Esophagus squamous epithelium (tissue), 5 donors: ENCODE data around the gene DESI1. TPM values are rescaled to one million over a fixed set of nuclear protein-coding genes. Genes with fewer than 3 reads are reported as not detected.
"Not testable (repeated sequence)": the region's sequence is repeated elsewhere in the genome, so short reads cannot be mapped to it uniquely, and the experiment has no call there.

Experiments used
- DNase-seq: peaks from one replicate; lab custom pipeline; 2025; lab: John Stamatoyannopoulos, UW
- H3K27ac ChIP-seq, 4 donors: fragments of 200-600 bp; sonication (generic); one replicate each; pipeline ENCODE4 v1.5.1; 2016 to 2019; ENCODE audit warnings: mild to moderate bottlenecking in 1 of 4
- H3K27me3 ChIP-seq, 4 donors: fragments of 200-600 bp; sonication (generic); 1 replicate in 3 of 4; 2 replicates in 1 of 4; pipeline versions ENCODE4 v1.5.1 to v1.6.0; 2017 to 2021; ENCODE audit warnings: antibody characterized with exemption in 1 of 4
- H3K36me3 ChIP-seq, 3 donors: fragments of 200-600 bp; sonication (generic); one replicate each; pipeline ENCODE4 v1.5.1; 2016 to 2019
- H3K4me1 ChIP-seq, 3 donors: fragments of 200-600 bp; sonication (generic); one replicate each; pipeline ENCODE4 v1.5.1; 2017 to 2019
- H3K4me3 ChIP-seq, 4 donors: fragments of 200-600 bp; sonication (generic); 1 replicate in 3 of 4; 2 replicates in 1 of 4; pipeline ENCODE4 v1.5.1; 2016 to 2019; ENCODE audit warnings: mild to moderate bottlenecking in 2 of 4, moderate library complexity in 1 of 4
- H3K9me3 ChIP-seq, 3 donors: fragments of 200-600 bp; sonication (generic); one replicate each; pipeline ENCODE4 v1.5.1; 2016 to 2019
- CTCF ChIP-seq, 6 experiments: fragments of 450-650 bp in 4 of 6; fragments of 200-600 bp in 2 of 6; sonication (generic) in 2 of 6; IDR thresholded peaks; one replicate each; pipeline ENCODE4 v1.5.1; 2016 to 2019; ENCODE audit warnings: antibody characterized with exemption in 6 of 6, mild to moderate bottlenecking in 4 of 6, moderate library complexity in 4 of 6
- POLR2A ChIP-seq, 4 donors: fragments of 450-650 bp; IDR thresholded peaks; one replicate each; pipeline ENCODE4 v1.6.1; 2017; ENCODE audit warnings: antibody characterized with exemption in 4 of 4, mild to moderate bottlenecking in 4 of 4, moderate library complexity in 3 of 4
- WGBS, 2 donors: methylation state at CpG; one replicate each; pipeline ENCODE4 v1.1.5; 2018; 5-methylcytosine and 5-hydroxymethylcytosine counted together
- intact Hi-C: fragments of 100-400 bp; cut with DNase I; formaldehyde crosslinking; loops from one replicate; pipeline ENCODE4 v1.15.0; 2022
- total RNA-seq, 4 donors: library from RNA; depleted of rRNA; stranded (reverse); fragments of >200 nt; gene quantifications; one replicate each; pipeline ENCODE4 v1.1.0, GENCODE V29; 2016
- donor health status: DM: yes; HTN: yes; CAD: no.

DESI1 gene
- total RNA-seq, 4 donors from 2014 or later: 22.1 to 34.9 (median 28.4) TPM

GRCh38 chr22:41561335-41561734, 59.5 kb downstream of the DESI1 start:
- Histone ChIP-seq H3K9me3 (no peaks in the 10 kb centered on the region), H3K4me3 (peak overlapping the region in 3 of 4 donors; percentile 31 to 57 (median 37)), H3K4me1 (peaks cover 3 to 62% (median 13%) of the 10 kb centered on the region in 3 donors), H3K27me3 (peaks cover 0 to 46% (median 0%) of the 10 kb centered on the region in 4 donors), H3K36me3 (no peaks in the 10 kb centered on the region), H3K27ac (peak overlapping the region; percentile 56 to 91 (median 70))
- DNase-seq: no peak
- TF ChIP-seq CTCF (IDR thresholded peaks at IDR 0.05) (no peak), POLR2A (IDR thresholded peaks at IDR 0.05) (no peak)
- intact Hi-C loops: no loop called here
- WGBS, 2 donors: 55 to 56% methylated on average over 2 to 6 of the region's 10 CpGs

GRCh38 chr22:41560095-41560471, 60.8 kb downstream of the DESI1 start:
- TF ChIP-seq CTCF (IDR thresholded peaks at IDR 0.05) (no peak), POLR2A (IDR thresholded peaks at IDR 0.05) (no peak)
- H3K36me3 ChIP-seq: no peaks in the 10 kb centered on the region
- peak overlapping the region in 1 of 4 donors; percentile 57 for H3K4me3 ChIP-seq
- H3K4me1 ChIP-seq: peaks cover 3 to 53% (median 13%) of the 10 kb centered on the region in 3 donors
- no peaks in the 10 kb centered on the region for H3K9me3 ChIP-seq
- 58 to 69% methylated on average over 4 to 6 of the region's 6 CpGs for WGBS, 2 donors
- H3K27ac ChIP-seq: peak overlapping the region; percentile 19 to 91 (median 70)
- H3K27me3 ChIP-seq: peaks cover 0 to 46% (median 0%) of the 10 kb centered on the region in 4 donors
- intact Hi-C loops: no loop called here
- DNase-seq: no peak

- H3K4me3 ChIP-seq, intact Hi-C loops, H3K36me3 ChIP-seq, DNase-seq, H3K9me3 ChIP-seq: not testable (repeated sequence)
- Histone ChIP-seq H3K27me3 (peaks cover 0 to 44% (median 0%) of the 10 kb centered on the region in 4 donors), H3K4me1 (peaks cover 3 to 46% (median 10%) of the 10 kb centered on the region in 3 donors), H3K27ac (peak overlapping the region; percentile 12 to 76 (median 64))
- 84% methylated on average over 10 to 11 of the region's 13 CpGs for WGBS, 2 donors
Observed at GRCh38 chr22:41558241-41558630, 62.6 kb downstream of the DESI1 start.

- no peak for DNase-seq
- H3K4me1 ChIP-seq: peaks cover 3 to 39% (median 6%) of the 10 kb centered on the region in 3 donors
Observed at GRCh38 chr22:41557401-41558240, 63.2 kb downstream of the DESI1 start.

GRCh38 chr22:41556561-41556960, 64.3 kb downstream of the DESI1 start:
- 74 to 81% methylated on average over 7 to 10 of the region's 10 CpGs for WGBS, 2 donors
- no peak overlapping the region for H3K4me3 ChIP-seq
- TF ChIP-seq POLR2A (IDR thresholded peaks at IDR 0.05) (no peak), CTCF (IDR thresholded peaks at IDR 0.05) (no peak)
- H3K36me3 ChIP-seq: no peaks in the 10 kb centered on the region
- intact Hi-C loops: no loop called here
- peak overlapping the region in 2 of 4 donors; percentile 67 to 76 for H3K27ac ChIP-seq
- H3K9me3 ChIP-seq: no peaks in the 10 kb centered on the region
- DNase-seq: no peak
- H3K4me1 ChIP-seq: peaks cover 1 to 29% (median 6%) of the 10 kb centered on the region in 3 donors
- H3K27me3 ChIP-seq: peaks cover 0 to 27% (median 0%) of the 10 kb centered on the region in 4 donors

More at GRCh38 chr22:41557401-41558240, 63.2 kb downstream of the DESI1 start:
- H3K27me3 ChIP-seq: peaks cover 0 to 38% (median 0%) of the 10 kb centered on the region in 4 donors
- H3K9me3 ChIP-seq: no peaks in the 10 kb centered on the region
- TF ChIP-seq POLR2A (IDR thresholded peaks at IDR 0.05) (no peak), CTCF (IDR thresholded peaks at IDR 0.05) (no peak)
- intact Hi-C loops: no loop called here
- peak overlapping the region; percentile 12 to 76 (median 64) for H3K27ac ChIP-seq
- no peaks in the 10 kb centered on the region for H3K36me3 ChIP-seq
- H3K4me3 ChIP-seq: peak overlapping the region in 1 of 4 donors; percentile 22
- WGBS, 2 donors: 45 to 65% methylated on average over 9 to 12 of the region's 19 CpGs
